Adrenal gland (tissue), 5 donors: ENCODE results near the gene PLEKHA7.

ENCODE experiments used
- POLR2A ChIP-seq, 2 donors: fragments of 450-650 bp; IDR thresholded peaks; one replicate each; pipeline ENCODE4 v1.6.1; 2017; ENCODE audit warnings: antibody characterized with exemption in 2 of 2, mild to moderate bottlenecking in 2 of 2, moderate library complexity in 1 of 2
- TF ChIP-seq, protein P1 (sequence below), 6 experiments: fragments of 450-650 bp in 4 of 6; fragments of 200-600 bp in 2 of 6; sonication (generic) in 1 of 6; IDR thresholded peaks; 1 replicate in 5 of 6; 2 replicates in 1 of 6; pipeline versions ENCODE4 v1.5.1 to v1.8.0; 2016 to 2021; ENCODE audit warnings: antibody characterized with exemption in 6 of 6, mild to moderate bottlenecking in 2 of 6, moderate library complexity in 1 of 6
- donor health status: DM: no; HTN: no; CAD: no.

DNA sequence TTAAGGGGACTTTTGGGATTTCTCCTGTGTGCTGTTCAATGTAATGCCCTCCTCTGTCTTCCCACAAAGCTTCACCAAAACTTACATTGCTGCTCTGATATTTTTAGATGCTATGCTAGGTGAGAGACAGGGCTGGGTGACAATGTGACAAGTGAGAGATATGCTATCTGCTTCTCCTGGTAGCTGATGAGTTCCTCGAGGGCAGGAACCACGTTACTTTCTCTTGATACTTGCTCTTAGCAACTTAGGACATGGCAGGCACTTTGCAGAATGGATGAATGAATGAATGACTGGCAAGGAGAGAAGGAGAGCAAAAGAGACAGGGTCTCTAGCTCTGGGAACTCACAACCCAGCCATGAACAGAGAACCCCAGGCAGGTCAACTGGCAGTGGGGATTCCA lies 160.4 kb downstream of the PLEKHA7 start:
- TF ChIP-seq, protein P1, sequence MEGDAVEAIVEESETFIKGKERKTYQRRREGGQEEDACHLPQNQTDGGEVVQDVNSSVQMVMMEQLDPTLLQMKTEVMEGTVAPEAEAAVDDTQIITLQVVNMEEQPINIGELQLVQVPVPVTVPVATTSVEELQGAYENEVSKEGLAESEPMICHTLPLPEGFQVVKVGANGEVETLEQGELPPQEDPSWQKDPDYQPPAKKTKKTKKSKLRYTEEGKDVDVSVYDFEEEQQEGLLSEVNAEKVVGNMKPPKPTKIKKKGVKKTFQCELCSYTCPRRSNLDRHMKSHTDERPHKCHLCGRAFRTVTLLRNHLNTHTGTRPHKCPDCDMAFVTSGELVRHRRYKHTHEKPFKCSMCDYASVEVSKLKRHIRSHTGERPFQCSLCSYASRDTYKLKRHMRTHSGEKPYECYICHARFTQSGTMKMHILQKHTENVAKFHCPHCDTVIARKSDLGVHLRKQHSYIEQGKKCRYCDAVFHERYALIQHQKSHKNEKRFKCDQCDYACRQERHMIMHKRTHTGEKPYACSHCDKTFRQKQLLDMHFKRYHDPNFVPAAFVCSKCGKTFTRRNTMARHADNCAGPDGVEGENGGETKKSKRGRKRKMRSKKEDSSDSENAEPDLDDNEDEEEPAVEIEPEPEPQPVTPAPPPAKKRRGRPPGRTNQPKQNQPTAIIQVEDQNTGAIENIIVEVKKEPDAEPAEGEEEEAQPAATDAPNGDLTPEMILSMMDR (IDR thresholded peaks at IDR 0.05), result no peak
- TF ChIP-seq POLR2A (IDR thresholded peaks at IDR 0.05), result no peak
